ENCODE data around the gene ADAM8.
"Not testable (repeated sequence)": the region's sequence is repeated elsewhere in the genome, so short reads cannot be mapped to it uniquely, and the experiment has no call there.

The ADAM8 gene

DNA sequence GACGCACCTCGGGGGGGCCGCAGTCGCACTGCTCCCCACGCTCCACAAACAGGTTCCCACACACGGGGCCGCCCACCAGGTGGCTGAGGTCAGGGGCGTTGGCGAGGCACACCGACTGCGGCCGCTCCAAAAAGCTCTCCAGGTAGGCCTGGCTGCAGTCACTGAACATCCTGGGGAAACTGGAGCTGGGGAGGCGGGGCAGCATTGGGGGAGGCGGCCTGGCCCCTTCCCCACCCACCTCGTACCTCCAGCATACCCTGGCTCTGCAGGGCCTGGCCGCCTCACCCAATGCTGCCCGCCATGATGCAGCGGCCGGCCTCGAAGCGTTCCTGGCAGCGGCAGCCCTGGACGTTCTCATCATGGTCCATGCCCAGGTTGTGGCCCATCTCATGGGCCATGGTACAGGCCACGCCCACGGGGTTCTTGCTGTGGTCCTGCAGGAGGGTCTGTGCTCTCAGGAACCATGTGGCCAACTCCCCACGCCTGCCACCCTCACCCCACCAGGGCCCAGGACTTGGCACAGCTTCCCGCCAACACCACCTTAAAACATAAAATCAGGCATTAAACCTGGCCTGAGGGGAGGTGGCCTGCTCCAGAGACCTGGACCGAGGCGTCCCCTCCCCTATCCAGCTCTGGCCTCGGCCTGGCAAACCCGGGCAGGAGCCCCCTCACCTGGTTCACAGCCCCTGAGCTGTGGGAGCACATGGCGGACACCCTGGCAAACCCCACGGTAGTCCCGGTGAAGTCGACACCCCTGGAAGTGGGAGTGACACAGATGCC is 5.0 kb downstream of the ADAM8 start:
- H3K9me3 ChIP-seq (replicated peaks in 1 of 11): no peaks in the 10 kb centered on the region
- H3K4me2 ChIP-seq: no peak overlapping the region
- no peak overlapping the region for H3K4me3 ChIP-seq
- peaks cover 0 to 72% (median 15%) of the 10 kb centered on the region in 11 experiments; a peak in 10 of 22 replicates for H4K20me1 ChIP-seq
- TF ChIP-seq Cebpa-rat (IDR thresholded peaks at IDR 0.05): no peak
- peaks cover 0 to 58% (median 0%) of the 10 kb centered on the region in 11 experiments; a peak in 9 of 22 replicates for H3K36me3 ChIP-seq
- peaks cover 24 to 55% (median 44%) of the 10 kb centered on the region in 10 experiments for H3K4me1 ChIP-seq
- no peak overlapping the region for H3K9ac ChIP-seq
- peaks cover 16 to 22% (median 19%) of the 10 kb centered on the region in 11 experiments for H3K27me3 ChIP-seq
- H3K27ac ChIP-seq: no peak overlapping the region

DNA sequence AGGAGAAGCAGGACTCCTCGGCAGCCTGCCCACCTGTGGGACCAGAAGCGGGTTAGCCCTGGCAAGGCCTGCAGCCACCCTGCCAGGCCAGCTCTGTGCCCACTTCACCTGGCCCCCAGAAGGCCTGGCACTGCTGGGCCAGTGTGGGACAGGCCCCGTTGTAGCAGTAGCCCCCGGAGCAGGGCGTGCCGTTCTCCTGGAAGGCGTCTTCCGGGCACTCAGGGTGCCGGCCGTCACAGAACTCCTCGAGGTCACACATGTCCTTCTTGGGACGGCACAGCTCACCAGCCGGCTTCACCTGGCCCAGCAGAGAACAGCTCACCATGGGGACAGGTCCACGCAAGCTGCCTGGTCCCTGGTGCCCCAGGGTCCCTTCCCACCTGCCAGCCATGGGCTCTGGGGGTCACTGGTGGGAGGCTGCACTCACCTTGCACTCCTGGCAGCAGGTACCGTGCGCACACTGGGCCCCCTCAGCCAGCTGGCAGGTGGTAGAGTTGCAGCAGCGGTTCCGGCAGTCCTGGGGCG is 5.8 kb downstream of the ADAM8 start:
- Histone ChIP-seq H3K4me3 (no peak overlapping the region), H3K4me1 (peaks cover 19 to 50% (median 35%) of the 10 kb centered on the region in 10 experiments), H4K20me1 (peaks cover 0 to 63% (median 11%) of the 10 kb centered on the region in 11 experiments; a peak in 10 of 22 replicates), H3K9ac (no peak overlapping the region), H3K36me3 (peaks cover 0 to 58% (median 0%) of the 10 kb centered on the region in 11 experiments; a peak in 9 of 22 replicates), H3K4me2 (0 out of 22 replicates have a peak overlapping the region, but pooled peaks of 1 of the 11 experiments have one; percentile 38), H3K27ac (no peak overlapping the region), H3K27me3 (peaks cover 7 to 14% (median 11%) of the 10 kb centered on the region in 11 experiments), H3K9me3 (replicated peaks in 1 of 11) (no peaks in the 10 kb centered on the region)
- TF ChIP-seq Cebpa-rat (IDR thresholded peaks at IDR 0.05): no peak

DNA sequence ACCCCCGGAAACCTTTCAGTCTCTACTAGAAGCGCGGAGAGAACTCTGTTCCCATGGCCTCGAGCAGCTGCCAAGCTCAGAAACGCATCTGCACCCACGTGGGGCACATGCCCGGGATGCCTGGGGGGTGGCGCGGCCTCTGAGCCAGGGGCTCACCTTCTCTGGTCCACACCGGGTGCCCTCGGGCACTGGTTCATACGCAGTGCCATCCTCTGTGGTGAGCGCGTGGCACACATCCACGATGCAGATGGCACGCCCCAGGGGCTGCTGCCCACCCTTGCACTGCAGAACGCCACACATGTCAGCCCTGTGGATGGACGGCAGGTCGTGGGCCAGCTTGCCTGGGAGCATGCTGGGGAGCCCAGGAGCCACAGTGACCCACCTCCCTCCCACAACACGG is 6.5 kb downstream of the ADAM8 start:
- Histone ChIP-seq H3K4me2 (peak overlapping the region in 8 of 11 experiments; percentile 18 to 53 (median 43); a peak in 14 of 22 replicates), H3K27ac (peak overlapping the region in 1 of 11 experiments; percentile 44; a peak in 1 of 22 replicates), H4K20me1 (peaks cover 0 to 61% (median 6%) of the 10 kb centered on the region in 11 experiments; a peak in 10 of 22 replicates), H3K4me3 (no peak overlapping the region), H3K27me3 (peaks cover under 1 to 7% (median 4%) of the 10 kb centered on the region in 11 experiments; a peak in 21 of 22 replicates), H3K9ac (peak overlapping the region in 2 of 11 experiments; percentile 4 to 14; a peak in 1 of 22 replicates), H3K9me3 (replicated peaks in 1 of 11) (no peaks in the 10 kb centered on the region), H3K36me3 (peaks cover 0 to 58% (median 0%) of the 10 kb centered on the region in 11 experiments; a peak in 9 of 22 replicates), H3K4me1 (peaks cover 19 to 48% (median 30%) of the 10 kb centered on the region in 10 experiments)
- TF ChIP-seq Cebpa-rat (IDR thresholded peaks at IDR 0.05): no peak

DNA sequence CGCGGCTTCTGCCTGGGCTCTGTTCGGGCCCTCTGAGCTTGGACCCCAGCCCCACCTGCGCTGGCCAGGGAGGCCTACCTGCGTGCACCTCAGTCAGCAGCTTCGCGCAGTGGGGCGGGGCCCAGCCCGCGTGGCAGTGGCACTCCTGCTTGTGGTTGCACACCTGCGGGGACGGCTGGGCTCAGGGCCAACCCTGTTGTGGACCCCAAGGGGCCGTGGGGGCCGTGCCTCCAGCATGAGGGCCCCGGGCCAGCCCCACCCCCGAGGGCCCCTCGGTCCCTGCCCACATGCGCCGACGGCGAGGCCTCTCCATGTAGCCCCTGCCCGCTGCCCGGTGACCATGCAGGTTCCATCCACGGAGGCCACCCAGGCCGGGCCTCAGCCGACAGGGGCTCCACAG is 7.3 kb downstream of the ADAM8 start:
- Histone ChIP-seq H3K4me1 (peaks cover 17 to 48% (median 26%) of the 10 kb centered on the region in 10 experiments), H3K27me3 (no peaks in the 10 kb centered on the region; a peak in 1 of 22 replicates), H3K4me2 (peak overlapping the region in 8 of 11 experiments; percentile 18 to 53 (median 43); a peak in 13 of 22 replicates), H3K9ac (peak overlapping the region in 1 of 11 experiments; percentile 14; a peak in 1 of 22 replicates), H4K20me1 (peaks cover 0 to 55% (median 0%) of the 10 kb centered on the region in 11 experiments; a peak in 7 of 22 replicates), H3K9me3 (replicated peaks in 1 of 11) (no peaks in the 10 kb centered on the region), H3K27ac (peak overlapping the region in 1 of 11 experiments; percentile 44; a peak in 3 of 22 replicates), H3K36me3 (peaks cover 0 to 58% (median 0%) of the 10 kb centered on the region in 11 experiments; a peak in 9 of 22 replicates), H3K4me3 (no peak overlapping the region)
- TF ChIP-seq Cebpa-rat (IDR thresholded peaks at IDR 0.05): no peak

DNA sequence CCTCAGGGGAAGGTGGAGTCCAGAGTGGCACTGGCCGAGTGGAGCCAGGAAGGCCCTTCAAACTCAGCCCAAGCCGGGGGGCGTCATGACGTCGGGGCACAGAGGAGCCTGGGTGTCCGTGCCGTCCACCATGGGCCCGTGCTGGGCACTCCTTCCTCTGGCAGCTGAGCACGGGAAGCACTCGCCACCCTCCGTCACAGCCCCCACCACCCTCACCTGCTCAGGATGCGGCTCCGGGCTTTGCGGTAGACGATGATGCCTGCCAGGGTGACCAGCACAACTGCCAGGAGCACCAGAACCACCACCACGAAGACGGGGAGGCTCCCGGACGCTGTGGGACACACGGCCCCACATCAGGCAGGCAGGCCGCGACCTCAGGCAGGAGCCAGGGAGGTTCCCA is 8.1 kb downstream of the ADAM8 start:
- Histone ChIP-seq H3K9ac (0 out of 22 replicates have a peak overlapping the region, but pooled peaks of 1 of the 11 experiments have one; percentile 2), H3K36me3 (peaks cover 0 to 55% (median 0%) of the 10 kb centered on the region in 11 experiments; a peak in 9 of 22 replicates)

DNA sequence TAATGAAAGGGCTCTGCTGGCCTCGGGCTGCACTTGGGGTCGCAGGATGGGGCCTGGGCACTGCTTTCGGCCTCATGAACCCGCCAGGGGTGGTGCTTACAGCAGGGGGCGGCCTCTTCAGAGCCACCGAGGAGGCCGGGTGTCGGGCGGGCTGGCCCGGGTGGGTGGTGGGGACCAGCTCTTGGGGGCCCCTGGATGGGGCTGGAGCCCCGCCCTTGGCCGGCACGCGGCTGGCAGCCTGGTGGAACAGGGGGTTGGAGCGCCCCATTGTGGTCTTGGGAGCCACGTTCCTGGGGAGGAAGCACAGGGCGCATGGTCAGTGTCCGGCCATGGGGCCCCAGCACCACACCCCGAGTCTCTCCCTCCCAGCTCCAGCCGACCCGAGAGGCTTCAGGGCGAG is 8.8 kb downstream of the ADAM8 start:
- no peak for TF ChIP-seq Cebpa-rat (IDR thresholded peaks at IDR 0.05)
- Histone ChIP-seq H3K9me3 (replicated peaks in 1 of 11) (no peaks in the 10 kb centered on the region), H3K4me1 (peaks cover 32 to 49% (median 35%) of the 10 kb centered on the region in 10 experiments), H3K4me3 (no peak overlapping the region), H3K27me3 (peaks cover 0 to 10% (median 5%) of the 10 kb centered on the region in 11 experiments; a peak in 7 of 22 replicates), H4K20me1 (peaks cover 0 to 44% (median 0%) of the 10 kb centered on the region in 11 experiments; a peak in 7 of 22 replicates), H3K4me2 (no peak overlapping the region), H3K27ac (no peak overlapping the region), H3K36me3 (peaks cover 0 to 49% (median 0%) of the 10 kb centered on the region in 11 experiments; a peak in 9 of 22 replicates), H3K9ac (peak overlapping the region in 1 of 11 experiments; percentile 7; a peak in 1 of 22 replicates)

More for the DNA sequence above, 8.1 kb downstream of the ADAM8 start:
- Histone ChIP-seq H3K4me2 (no peak overlapping the region), H4K20me1 (peaks cover 0 to 51% (median 0%) of the 10 kb centered on the region in 11 experiments; a peak in 7 of 22 replicates), H3K4me3 (no peak overlapping the region), H3K4me1 (peaks cover 25 to 49% (median 28%) of the 10 kb centered on the region in 10 experiments), H3K9me3 (replicated peaks in 1 of 11) (no peaks in the 10 kb centered on the region), H3K27ac (no peak overlapping the region), H3K27me3 (peaks cover 0 to 2% (median 0%) of the 10 kb centered on the region in 11 experiments; a peak in 3 of 22 replicates)
- TF ChIP-seq Cebpa-rat (IDR thresholded peaks at IDR 0.05): no peak

DNA sequence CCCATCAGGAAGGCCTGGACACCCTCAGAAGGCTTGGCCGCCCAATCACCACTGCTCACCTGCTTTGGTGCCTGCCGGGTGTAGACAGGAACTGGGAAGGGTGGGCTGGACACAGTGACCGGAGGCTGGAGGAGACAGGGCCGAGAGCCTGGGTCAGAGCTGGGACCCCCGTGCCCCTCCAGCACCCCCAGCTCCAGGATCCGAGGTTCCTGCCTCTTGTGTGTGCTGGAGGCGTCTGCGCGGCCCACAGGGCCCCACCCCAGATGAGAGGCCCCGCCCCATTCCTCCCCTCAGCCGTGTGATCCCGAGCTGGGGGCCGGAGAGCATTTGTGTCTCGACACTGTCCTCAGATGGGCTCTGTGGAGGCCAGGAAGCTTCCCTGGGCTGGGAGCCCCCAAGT is 9.4 kb downstream of the ADAM8 start:
- H4K20me1 ChIP-seq: peaks cover 0 to 41% (median 0%) of the 10 kb centered on the region in 11 experiments; a peak in 7 of 22 replicates
- H3K36me3 ChIP-seq: peaks cover 0 to 48% (median 0%) of the 10 kb centered on the region in 11 experiments; a peak in 9 of 22 replicates
- 0 out of 22 replicates have a peak overlapping the region, but pooled peaks of 1 of the 11 experiments have one; percentile 4 for H3K27ac ChIP-seq
- peaks cover 37 to 54% (median 40%) of the 10 kb centered on the region in 10 experiments for H3K4me1 ChIP-seq
- TF ChIP-seq Cebpa-rat (IDR thresholded peaks at IDR 0.05): no peak
- no peak overlapping the region for H3K4me3 ChIP-seq
- no peaks in the 10 kb centered on the region for H3K9me3 ChIP-seq (replicated peaks in 1 of 11)
- H3K27me3 ChIP-seq: peaks cover 0 to 14% (median 6%) of the 10 kb centered on the region in 11 experiments; a peak in 9 of 22 replicates
- H3K4me2 ChIP-seq: no peak overlapping the region
- H3K9ac ChIP-seq: no peak overlapping the region

DNA sequence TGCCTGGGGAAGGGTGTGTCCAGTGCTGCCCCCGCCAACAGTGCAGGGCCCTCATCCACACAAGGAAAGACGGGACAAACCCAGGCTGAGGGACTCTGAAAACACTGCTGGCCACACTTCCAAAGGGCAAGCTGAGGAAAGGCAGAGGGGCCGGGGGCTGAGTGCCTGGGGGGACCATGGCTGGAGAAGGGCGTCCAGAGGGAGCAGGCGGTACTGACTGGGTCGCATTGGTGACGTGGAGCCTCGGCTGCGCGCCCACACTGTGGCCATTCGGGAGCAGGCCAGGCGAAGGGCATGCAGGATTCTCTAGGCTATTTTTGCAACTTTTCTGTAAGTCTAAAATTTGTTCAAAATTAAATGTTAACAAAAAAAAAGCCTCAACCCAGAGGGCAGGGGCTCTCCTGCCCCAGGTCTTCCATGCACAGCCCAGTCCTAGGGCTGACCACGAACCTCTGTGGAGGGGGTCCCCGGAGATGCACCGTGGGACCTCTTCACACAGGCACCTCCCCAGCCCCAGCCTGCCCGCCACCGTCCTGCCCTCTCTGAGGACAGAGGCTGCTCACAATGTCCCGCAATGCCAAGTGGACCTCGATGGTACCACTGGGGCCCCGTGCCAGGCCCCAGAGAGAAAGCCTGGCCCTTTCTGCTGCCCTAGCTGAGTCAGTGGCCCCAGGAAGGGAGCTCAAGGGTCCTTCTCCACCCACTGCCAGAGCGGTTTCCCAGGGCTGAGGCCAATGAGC is 10.4 kb downstream of the ADAM8 start:
- peak overlapping the region in 1 of 11 experiments; percentile 18; a peak in 1 of 22 replicates for H3K9ac ChIP-seq
- peaks cover 0 to 40% (median 0%) of the 10 kb centered on the region in 11 experiments; a peak in 9 of 22 replicates for H3K36me3 ChIP-seq
- TF ChIP-seq Cebpa-rat (IDR thresholded peaks at IDR 0.05): no peak

DNA sequence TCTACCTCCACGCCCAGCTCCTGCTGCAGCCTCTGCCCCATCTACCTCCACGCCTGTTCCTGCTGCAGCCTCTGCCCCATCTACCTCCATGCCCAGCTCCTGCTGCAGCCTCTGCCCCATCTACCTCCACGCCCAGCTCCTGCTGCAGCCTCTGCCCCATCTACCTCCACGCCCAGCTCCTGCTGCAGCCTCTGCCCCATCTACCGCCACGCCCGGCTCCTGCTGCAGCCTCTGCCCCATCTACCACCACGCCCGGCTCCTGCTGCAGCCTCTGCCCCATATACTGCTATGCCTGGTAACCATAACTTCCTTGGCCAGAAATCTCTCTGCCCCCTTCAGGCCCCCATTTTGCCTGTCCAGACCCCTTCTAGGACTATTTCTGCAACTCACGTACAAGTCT is 11.6 kb downstream of the ADAM8 start:
- peak overlapping the region in 5 of 11 experiments; percentile 75 to 83 (median 78); a peak in 10 of 22 replicates for H3K4me2 ChIP-seq
- H3K4me1 ChIP-seq: peaks cover 50 to 65% (median 54%) of the 10 kb centered on the region in 10 experiments

More for the DNA sequence above, 10.4 kb downstream of the ADAM8 start:
- Histone ChIP-seq H3K4me2 (peak overlapping the region in 3 of 11 experiments; percentile 19 to 83 (median 78); a peak in 4 of 22 replicates), H3K27ac (no peak overlapping the region), H3K9me3 (replicated peaks in 1 of 11) (no peaks in the 10 kb centered on the region), H3K4me3 (no peak overlapping the region), H4K20me1 (peaks cover 0 to 34% (median 0%) of the 10 kb centered on the region in 11 experiments; a peak in 7 of 22 replicates), H3K4me1 (peaks cover 42 to 60% (median 46%) of the 10 kb centered on the region in 10 experiments), H3K27me3 (peaks cover 0 to 14% (median 6%) of the 10 kb centered on the region in 11 experiments; a peak in 9 of 22 replicates)

More for the DNA sequence above, 11.6 kb downstream of the ADAM8 start:
- not testable (repeated sequence) for H3K9me3 ChIP-seq (replicated peaks in 1 of 11); H3K27ac ChIP-seq; H3K4me3 ChIP-seq; H3K9ac ChIP-seq
- Histone ChIP-seq H3K27me3 (peaks cover 0 to 19% (median 6%) of the 10 kb centered on the region in 11 experiments; a peak in 9 of 22 replicates), H3K36me3 (peaks cover 0 to 28% (median 0%) of the 10 kb centered on the region in 11 experiments; a peak in 8 of 22 replicates), H4K20me1 (peaks cover 0 to 22% (median 0%) of the 10 kb centered on the region in 11 experiments; a peak in 8 of 22 replicates)

All from BLaER1 treated with 17β-estradiol and CSF1 and Interleukin-3, amounts not matched to agents 10 nM and 100 nM (cell line).